Lower lobe of right lung (tissue), 2 donors: ENCODE results near the gene LETMD1. TPM values are rescaled to one million over a fixed set of nuclear protein-coding genes. Genes with fewer than 3 reads are reported as not detected.

Source experiments
- ATAC-seq, 2 donors: fragments of 200-7000 bp; cut with Tn5 transposase; one replicate each; pipeline ENCODE4 v1.9.1; 2020 to 2022; ENCODE audit warnings: mild to moderate bottlenecking in 2 of 2, moderate library complexity in 2 of 2
- DNase-seq: peaks from one replicate; pipeline ENCODE4 v3.0.0-alpha.2; 2020
- H3K27ac ChIP-seq: fragments of 200-600 bp; one replicate; pipeline ENCODE4 v1.8.0; 2022
- H3K27me3 ChIP-seq: fragments of 200-600 bp; one replicate; pipeline ENCODE4 v1.8.0; 2022; ENCODE audit warnings: low read depth
- H3K36me3 ChIP-seq: fragments of 200-600 bp; one replicate; pipeline ENCODE4 v1.8.0; 2022; ENCODE audit warnings: mild to moderate bottlenecking
- H3K4me1 ChIP-seq: fragments of 200-600 bp; one replicate; pipeline ENCODE4 v1.8.0; 2022
- H3K4me3 ChIP-seq: fragments of 200-600 bp; one replicate; pipeline ENCODE4 v1.8.0; 2022; ENCODE audit warnings: mild to moderate bottlenecking
- H3K9me3 ChIP-seq: fragments of 200-600 bp; one replicate; pipeline ENCODE4 v1.8.0; 2022
- CTCF ChIP-seq: fragments of 200-600 bp; IDR thresholded peaks from one replicate; pipeline ENCODE4 v1.8.0; 2022; ENCODE audit warnings: antibody characterized with exemption, mild to moderate bottlenecking
- intact Hi-C: fragments of 100-400 bp; cut with DNase I; formaldehyde crosslinking; loops from one replicate; pipeline ENCODE4 v1.11.0; 2022
- total RNA-seq: library from RNA; stranded (reverse); fragmentation: NEBNext Ultra II Directional; extraction: Animal tissue kit (Norgen Biotek cat#: 25700); gene quantifications from one replicate; pipeline ENCODE4 v1.2.1, GENCODE V29; 2021
- donor health status: DM: no; HTN: yes; CAD: no; lungs with severe emphysema.

Gene LETMD1
- total RNA-seq, 1 donor from 2014 or later: 69.6 TPM

- Histone ChIP-seq H3K4me3 (peak within 1 kb of the TSS; percentile 80), H3K36me3 (peaks cover 5% of the 10 kb centered on the region), H3K4me1 (peaks cover 20% of the 10 kb centered on the region), H3K27ac (peak within 1 kb of the TSS; percentile 91), H3K9me3 (no peaks in the 10 kb centered on the region), H3K27me3 (no peaks in the 10 kb centered on the region)
- intact Hi-C loops: no loop called here
- peak; percentile 31 for TF ChIP-seq CTCF
- DNase-seq (peak; percentile 98), ATAC-seq (peak; percentile 100)
Measured at GRCh38 chr12:51083126-51083833, 35.2 kb downstream of the LETMD1 start, which contains the start of gene CSRNP2. Gene CSRNP2 (minus strand): TSS chr12:51083596. CDS start chr12:51076561, 7,035 bp downstream.

DNA sequence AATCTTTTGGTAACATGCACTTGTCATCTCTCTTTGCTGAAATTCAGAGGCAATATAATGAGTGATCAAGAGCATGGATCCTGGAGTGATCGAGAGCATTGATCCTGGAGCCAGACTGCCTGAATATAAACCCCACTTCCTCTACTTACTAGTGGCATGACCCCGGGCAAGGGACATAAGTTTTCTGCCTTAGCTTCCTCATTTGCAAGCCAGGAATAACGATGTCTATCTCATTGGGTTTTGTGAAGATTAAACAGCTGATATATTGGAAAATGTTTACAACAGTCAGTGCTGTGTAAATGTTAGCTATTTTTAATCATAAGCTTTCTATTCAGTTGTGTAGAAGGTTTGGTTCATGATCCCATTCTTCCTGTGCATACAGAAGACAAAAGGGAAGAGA, 37.6 kb downstream of the LETMD1 start:
- Histone ChIP-seq H3K36me3 (no peaks in the 10 kb centered on the region), H3K4me1 (peaks cover 18% of the 10 kb centered on the region), H3K4me3 (no peak overlapping the region), H3K9me3 (no peaks in the 10 kb centered on the region), H3K27ac (no peak overlapping the region), H3K27me3 (no peaks in the 10 kb centered on the region)
- TF ChIP-seq CTCF: no peak
- DNase-seq: no peak
- no peak for ATAC-seq
- intact Hi-C loops: no loop called here

- Histone ChIP-seq H3K36me3 (no peaks in the 10 kb centered on the region), H3K4me1 (peaks cover 11% of the 10 kb centered on the region), H3K9me3 (no peaks in the 10 kb centered on the region), H3K27ac (no peak overlapping the region), H3K27me3 (no peaks in the 10 kb centered on the region), H3K4me3 (no peak overlapping the region)
- no peak for DNase-seq
- intact Hi-C loops: no loop called here
- ATAC-seq: no peak
- no peak for TF ChIP-seq CTCF
Measured at GRCh38 chr12:51086933-51087332, 38.8 kb downstream of the LETMD1 start.

GRCh38 chr12:51087818-51088217, 39.7 kb downstream of the LETMD1 start:
- intact Hi-C loops: no loop called here
- ATAC-seq: no peak
- Histone ChIP-seq H3K4me3 (no peak overlapping the region), H3K9me3 (no peaks in the 10 kb centered on the region), H3K36me3 (no peaks in the 10 kb centered on the region), H3K4me1 (peaks cover 4% of the 10 kb centered on the region), H3K27me3 (no peaks in the 10 kb centered on the region), H3K27ac (no peak overlapping the region)
- no peak for DNase-seq
- no peak for TF ChIP-seq CTCF

- Histone ChIP-seq H3K9me3 (no peaks in the 10 kb centered on the region), H3K36me3 (peaks cover 24% of the 10 kb centered on the region), H3K27me3 (no peaks in the 10 kb centered on the region), H3K4me1 (no peaks in the 10 kb centered on the region), H3K27ac (no peak overlapping the region), H3K4me3 (no peak overlapping the region)
- intact Hi-C loops: no loop called here
- no peak for ATAC-seq
- no peak for TF ChIP-seq CTCF
- DNase-seq: no peak
Measured at GRCh38 chr12:51090705-51091229, 42.6 kb downstream of the LETMD1 start.
